Gastrocnemius medialis (tissue), 4 donors: ENCODE results near the gene SCN4B. TPM values are rescaled to one million over a fixed set of nuclear protein-coding genes. Genes with fewer than 3 reads are reported as not detected.

Experiments used
- ATAC-seq, 2 donors: fragments of 150-250 bp; one replicate each; pipeline ENCODE4 v1.9.1; 2016
- DNase-seq, 2 donors: peaks; one replicate each; pipeline ENCODE4 v3.0.0-alpha.2; 2019
- H3K27ac ChIP-seq, 4 donors: fragments of 200-600 bp; sonication (generic); 1 replicate in 1 of 4; 2 replicates in 3 of 4; pipeline ENCODE4 v1.5.1; 2016 to 2018; ENCODE audit warnings: mild to moderate bottlenecking in 2 of 4, moderate library complexity in 1 of 4
- H3K27me3 ChIP-seq, 3 donors: fragments of 200-600 bp; sonication (generic) in 2 of 3; 1 replicate in 1 of 3; 2 replicates in 2 of 3; pipeline versions ENCODE4 v1.5.1 to v1.6.0; 2016 to 2019; ENCODE audit warnings: mild to moderate bottlenecking in 1 of 3, moderate library complexity in 1 of 3
- H3K36me3 ChIP-seq, 2 donors: fragments of 200-600 bp; sonication (generic) in 1 of 2; one replicate each; pipeline ENCODE4 v1.5.1; 2017 to 2018
- H3K4me1 ChIP-seq, 2 donors: fragments of 200-600 bp; sonication (generic) in 1 of 2; one replicate each; pipeline ENCODE4 v1.5.1; 2016 to 2017; ENCODE audit warnings: mild to moderate bottlenecking in 2 of 2
- H3K4me3 ChIP-seq, 4 donors: fragments of 200-600 bp; sonication (generic) in 3 of 4; 1 replicate in 1 of 4; 2 replicates in 3 of 4; pipeline ENCODE4 v1.5.1; 2016 to 2019; ENCODE audit warnings: mild to moderate bottlenecking in 2 of 4
- H3K9me3 ChIP-seq, 3 donors: fragments of 200-600 bp; sonication (generic) in 2 of 3; 1 replicate in 1 of 3; 2 replicates in 2 of 3; pipeline ENCODE4 v1.5.1; 2016 to 2019
- POLR2A ChIP-seq, 2 donors: fragments of 450-650 bp; IDR thresholded peaks; one replicate each; pipeline ENCODE4 v1.6.1; 2017; ENCODE audit warnings: antibody characterized with exemption in 2 of 2, mild to moderate bottlenecking in 2 of 2, moderate library complexity in 2 of 2
- in situ Hi-C, 4 donors: fragments of 200-750 bp; cut with MboI; loops; one replicate each; pipeline versions ENCODE4 v1.15.0 to v1.8.0; 2017; ENCODE audit warnings: low sequenced_read_pairs in 4 of 4
- intact Hi-C: fragments of 100-400 bp; cut with DNase I; formaldehyde crosslinking; loops from one replicate; pipeline ENCODE4 v1.15.1; 2023; ENCODE audit warnings: low total_unique reads
- total RNA-seq, 4 donors: library from RNA; depleted of rRNA; stranded (reverse); fragments of >200 nt; gene quantifications; one replicate each; pipeline versions ENCODE4 v1.1.0 to v1.2.3, GENCODE V29; 2016
- TF ChIP-seq, protein P1 (sequence below), 5 experiments: fragments of 450-650 bp in 3 of 5; fragments of 200-600 bp in 2 of 5; sonication (generic) in 2 of 5; IDR thresholded peaks in 4 of 5; conservative IDR thresholded peaks in 1 of 5; 1 replicate in 4 of 5; 2 replicates in 1 of 5; pipeline ENCODE4 v1.5.1; 2016 to 2019; ENCODE audit warnings: antibody characterized with exemption in 5 of 5, mild to moderate bottlenecking in 3 of 5, moderate library complexity in 3 of 5

SCN4B gene
- total RNA-seq, 4 donors from 2014 or later, result 3.5 to 16.3 (median 6.5) TPM

DNA sequence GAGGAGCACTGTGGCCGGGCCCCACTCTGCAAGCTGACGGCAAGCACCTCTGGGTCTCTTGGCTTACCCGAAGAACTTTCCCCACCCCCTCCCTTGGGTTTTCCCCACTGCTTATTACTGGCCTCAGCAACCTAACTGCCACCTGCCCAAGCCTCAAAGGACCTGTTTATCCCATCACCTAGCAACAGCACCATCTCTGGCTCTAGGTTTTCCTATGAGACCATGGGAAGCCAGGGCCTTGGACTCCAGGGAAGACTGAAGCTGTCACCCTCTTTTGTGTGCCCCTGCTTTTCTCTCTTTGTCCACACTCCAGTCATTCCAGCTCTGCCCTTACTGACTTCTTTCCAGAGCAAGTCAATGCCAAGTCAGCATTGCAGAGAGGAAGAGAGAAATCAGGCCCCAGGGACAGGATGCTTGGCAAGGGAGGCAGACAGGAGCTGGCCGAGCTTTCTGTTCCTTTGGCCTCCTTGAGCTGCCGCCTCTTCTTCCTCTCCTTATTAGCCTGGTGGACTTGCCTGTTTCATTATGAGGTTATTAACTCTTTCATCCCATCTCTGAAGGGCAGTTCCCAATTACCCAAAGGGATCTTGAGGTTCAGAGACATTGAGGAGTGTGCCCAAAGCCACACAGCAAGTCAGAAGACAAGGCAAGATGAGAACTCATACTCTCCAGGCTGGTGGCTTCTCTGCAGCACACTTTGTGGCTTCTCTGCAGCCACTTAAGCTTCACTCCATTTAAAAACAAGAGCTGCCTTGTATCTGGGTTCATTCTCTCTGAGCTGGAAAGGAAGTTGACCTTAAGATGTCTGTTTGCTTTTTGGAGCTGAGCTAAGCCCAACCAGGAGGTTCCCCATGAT is 65.5 kb downstream of the SCN4B start, which contains the start of gene SMIM35:
TSS of gene SMIM35 (minus strand) at position 51 of the 856 bp plus-strand sequence. CDS start 206 bp downstream, outside the sequence.
- Histone ChIP-seq H3K36me3 (no peaks in the 10 kb centered on the region), H3K9me3 (no peaks in the 10 kb centered on the region), H3K4me3 (no peak within 1 kb of the TSS), H3K27me3 (no peaks in the 10 kb centered on the region), H3K4me1 (peaks cover 13 to 17% of the 10 kb centered on the region in 2 donors), H3K27ac (no peak within 1 kb of the TSS)
- intact Hi-C loops (no loop called here), in situ Hi-C loops (no loop called here)
- no peak for TF ChIP-seq POLR2A (IDR thresholded peaks at IDR 0.05)
- TF ChIP-seq, protein P1, sequence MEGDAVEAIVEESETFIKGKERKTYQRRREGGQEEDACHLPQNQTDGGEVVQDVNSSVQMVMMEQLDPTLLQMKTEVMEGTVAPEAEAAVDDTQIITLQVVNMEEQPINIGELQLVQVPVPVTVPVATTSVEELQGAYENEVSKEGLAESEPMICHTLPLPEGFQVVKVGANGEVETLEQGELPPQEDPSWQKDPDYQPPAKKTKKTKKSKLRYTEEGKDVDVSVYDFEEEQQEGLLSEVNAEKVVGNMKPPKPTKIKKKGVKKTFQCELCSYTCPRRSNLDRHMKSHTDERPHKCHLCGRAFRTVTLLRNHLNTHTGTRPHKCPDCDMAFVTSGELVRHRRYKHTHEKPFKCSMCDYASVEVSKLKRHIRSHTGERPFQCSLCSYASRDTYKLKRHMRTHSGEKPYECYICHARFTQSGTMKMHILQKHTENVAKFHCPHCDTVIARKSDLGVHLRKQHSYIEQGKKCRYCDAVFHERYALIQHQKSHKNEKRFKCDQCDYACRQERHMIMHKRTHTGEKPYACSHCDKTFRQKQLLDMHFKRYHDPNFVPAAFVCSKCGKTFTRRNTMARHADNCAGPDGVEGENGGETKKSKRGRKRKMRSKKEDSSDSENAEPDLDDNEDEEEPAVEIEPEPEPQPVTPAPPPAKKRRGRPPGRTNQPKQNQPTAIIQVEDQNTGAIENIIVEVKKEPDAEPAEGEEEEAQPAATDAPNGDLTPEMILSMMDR (IDR thresholded peaks at IDR 0.05 in 4 of 5, conservative IDR thresholded peaks at IDR 0.05 in 1 of 5), result no peak
- DNase-seq (no peak), ATAC-seq (no peak)

DNA sequence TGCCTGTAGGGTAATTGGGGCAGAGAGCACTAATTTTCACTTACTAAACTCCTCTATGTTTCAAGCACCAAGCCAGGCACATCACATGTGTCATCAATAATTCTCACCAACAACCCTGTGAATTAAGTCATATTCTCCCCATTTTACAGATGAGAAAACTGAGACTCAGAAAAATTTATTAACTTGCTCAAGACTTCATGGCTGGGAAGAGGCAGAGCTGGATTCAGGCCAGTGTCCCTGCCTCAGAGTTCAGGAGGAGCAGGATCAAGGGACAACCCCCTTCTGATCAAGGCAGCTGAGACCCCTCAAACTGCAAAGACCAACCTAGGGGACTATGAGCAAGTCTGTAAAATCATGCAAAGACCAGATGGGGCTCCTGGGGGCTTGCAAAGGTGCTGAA is 68.0 kb downstream of the SCN4B start:
- H3K27ac ChIP-seq, result peak overlapping the region; percentile 66 to 77 (median 70)

DNA sequence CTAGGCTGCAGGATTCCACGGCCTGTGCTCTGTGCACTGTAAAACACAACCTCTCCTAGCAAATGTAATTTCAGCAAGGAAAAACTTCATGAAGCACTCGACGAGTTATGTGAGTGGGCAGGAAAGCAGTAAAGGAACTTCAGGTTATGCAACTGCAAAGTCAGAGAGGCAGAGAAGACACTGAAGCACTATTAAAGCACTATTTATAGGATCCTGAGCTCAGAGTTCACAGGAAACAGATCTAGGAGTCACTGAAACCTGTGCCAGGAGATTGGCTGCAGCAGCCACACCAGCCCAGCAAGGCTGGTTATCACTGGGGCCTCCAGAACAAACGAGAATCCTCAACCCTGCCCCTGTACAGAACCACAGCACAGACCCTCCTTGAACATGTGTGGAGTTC is 68.4 kb downstream of the SCN4B start:
- DNase-seq (peak; percentile 42 to 50), ATAC-seq (peak; percentile 98 to 99)
- Histone ChIP-seq H3K27me3 (no peaks in the 10 kb centered on the region), H3K36me3 (no peaks in the 10 kb centered on the region), H3K4me3 (no peak overlapping the region), H3K27ac (peak overlapping the region; percentile 66 to 77 (median 70)), H3K9me3 (no peaks in the 10 kb centered on the region), H3K4me1 (peaks cover 13 to 17% of the 10 kb centered on the region in 2 donors)
- intact Hi-C loops, result no loop called here
- no peak for TF ChIP-seq POLR2A (IDR thresholded peaks at IDR 0.05)
- TF ChIP-seq, protein P1 (IDR thresholded peaks at IDR 0.05 in 4 of 5, conservative IDR thresholded peaks at IDR 0.05 in 1 of 5), result no peak
- in situ Hi-C loops, result no loop called here

More for the DNA sequence above, 68.0 kb downstream of the SCN4B start:
- H3K9me3 ChIP-seq, result no peaks in the 10 kb centered on the region
- H3K27me3 ChIP-seq, result no peaks in the 10 kb centered on the region
- no peak for ATAC-seq
- TF ChIP-seq POLR2A (IDR thresholded peaks at IDR 0.05), result no peak
- TF ChIP-seq, protein P1 (IDR thresholded peaks at IDR 0.05 in 4 of 5, conservative IDR thresholded peaks at IDR 0.05 in 1 of 5), result no peak
- intact Hi-C loops (no loop called here), in situ Hi-C loops (no loop called here)
- H3K4me1 ChIP-seq, result peaks cover 13 to 17% of the 10 kb centered on the region in 2 donors
- DNase-seq, result no peak
- H3K4me3 ChIP-seq, result no peak overlapping the region
- no peaks in the 10 kb centered on the region for H3K36me3 ChIP-seq

Other genes starting within 250 kb of the SCN4B start
- gene TMPRSS13, start 223.4 kb downstream of the SCN4B start, total RNA-seq, result not detected
- 1 to 10 TPM in 3 of 4 donors, under 1 TPM in 1; 0.73 to 5.5 (median 2.2) TPM for gene IL10RA, start 166.4 kb downstream of the SCN4B start, total RNA-seq
- gene TMPRSS4, start 75.7 kb downstream of the SCN4B start, total RNA-seq, result 1 to 10 TPM in 1 of 4 donors, not detected in 3; 1.1 TPM
- not detected for gene SMIM35, start 65.9 kb downstream of the SCN4B start, total RNA-seq
- gene SCN2B, start 23.8 kb upstream of the SCN4B start, total RNA-seq, result 1 to 10 TPM in 1 of 4 donors, under 1 TPM in 2, not detected in 1; 0.10 to 1.9 (median 0.24) TPM
- gene JAML, start 72.2 kb upstream of the SCN4B start, total RNA-seq, result 1 to 10 TPM in 1 of 4 donors, under 1 TPM in 2, not detected in 1; 0.82 to 1.2 (median 0.91) TPM
- 1 to 10 TPM in 1 of 4 donors, under 1 TPM in 3; 0.10 to 2.1 (median 0.19) TPM for gene MPZL3, start 99.5 kb upstream of the SCN4B start, total RNA-seq
- 1 to 10 TPM; 1.2 to 7.9 (median 3.4) TPM for gene MPZL2, start 111.5 kb upstream of the SCN4B start, total RNA-seq
- under 1 TPM in 2 of 4 donors, not detected in 2; 0.42 to 0.51 TPM for gene CD3E, start 151.9 kb upstream of the SCN4B start, total RNA-seq
- 1 to 10 TPM in 1 of 4 donors, under 1 TPM in 2, not detected in 1; 0.35 to 3.0 (median 0.46) TPM for gene CD3D, start 189.9 kb upstream of the SCN4B start, total RNA-seq
- gene CD3G, start 191.5 kb upstream of the SCN4B start, total RNA-seq, result under 1 TPM in 2 of 4 donors, not detected in 2; 0.33 to 0.51 TPM
- gene UBE4A, start 206.8 kb upstream of the SCN4B start, total RNA-seq, result 10 to 100 TPM; 36.6 to 73.9 (median 41.7) TPM
- gene ATP5MG, start 248.8 kb upstream of the SCN4B start, total RNA-seq, result 10 to 100 TPM; 46.9 to 90.6 (median 55.4) TPM